CD14-positive monocyte (primary cell): ENCODE results near the gene NOBOX. TPM values are rescaled to one million over a fixed set of nuclear protein-coding genes. Genes with fewer than 3 reads are reported as not detected.

Experiments used
- DNase-seq, 3 donors: peaks; one replicate each; pipeline ENCODE4 v3.0.0-alpha.2; 2011 to 2022
- H2AFZ ChIP-seq: 2 replicates; pipeline ENCODE4 v1.6.0; 2012; ENCODE audit warnings: mild to moderate bottlenecking, low read depth, low read length, inconsistent platforms; ENCODE audit not compliant: insufficient read depth, poor library complexity, severe bottlenecking
- H3K27ac ChIP-seq, 2 donors: 1 replicate in 1 of 2; 2 replicates in 1 of 2; pipeline ENCODE4 v1.5.1; 2012 to 2013; ENCODE audit warnings: low read length in 2 of 2, control low read depth in 1 of 2, inconsistent platforms in 1 of 2, low read depth in 1 of 2, mild to moderate bottlenecking in 1 of 2
- H3K27me3 ChIP-seq, 2 donors: one replicate each; pipeline versions ENCODE4 v1.6.0 to v1.6.1; 2011 to 2013; ENCODE audit warnings: low read length in 2 of 2; ENCODE audit not compliant: control insufficient read depth in 2 of 2, insufficient read depth in 2 of 2
- H3K36me3 ChIP-seq, 2 donors: replicated peaks in 1 of 2; 1 replicate in 1 of 2; 2 replicates in 1 of 2; pipeline versions ENCODE4 v1.5.1 to v1.6.1; 2012 to 2013; ENCODE audit warnings: low read length in 2 of 2, control low read depth in 1 of 2, inconsistent platforms in 1 of 2, mild to moderate bottlenecking in 1 of 2; ENCODE audit not compliant: insufficient read depth in 2 of 2, control insufficient read depth in 1 of 2
- H3K4me1 ChIP-seq, 2 donors: 1 replicate in 1 of 2; 2 replicates in 1 of 2; pipeline versions ENCODE4 v1.5.1 to v1.6.1; 2012 to 2013; ENCODE audit warnings: low read length in 2 of 2, control low read depth in 1 of 2, inconsistent platforms in 1 of 2, mild to moderate bottlenecking in 1 of 2, moderate library complexity in 1 of 2; ENCODE audit not compliant: insufficient read depth in 2 of 2, control insufficient read depth in 1 of 2
- H3K4me2 ChIP-seq: replicated peaks from 2 replicates; pipeline ENCODE3; 2012; ENCODE audit warnings: low read length, moderate library complexity, mild to moderate bottlenecking; ENCODE audit not compliant: poor library complexity, severe bottlenecking; ENCODE audit errors: extremely low read depth
- H3K4me3 ChIP-seq, 3 experiments: fragments of 200-600 bp in 1 of 3; sonication (generic) in 1 of 3; replicated peaks in 1 of 3; 1 replicate in 2 of 3; 2 replicates in 1 of 3; pipeline ENCODE4 v1.5.1; 2011 to 2013; ENCODE audit warnings: low read length in 3 of 3, mild to moderate bottlenecking in 3 of 3, control low read depth in 2 of 3, low read depth in 2 of 3, inconsistent platforms in 1 of 3, moderate library complexity in 1 of 3
- H3K79me2 ChIP-seq: 2 replicates; pipeline ENCODE4 v1.6.0; 2012; ENCODE audit warnings: mild to moderate bottlenecking, control low read depth, inconsistent platforms, low read length, moderate library complexity; ENCODE audit not compliant: insufficient read depth
- H3K9ac ChIP-seq: 2 replicates; pipeline ENCODE4 v1.6.0; 2017; ENCODE audit warnings: low read length, mild to moderate bottlenecking; ENCODE audit not compliant: insufficient read depth, poor library complexity, severe bottlenecking
- H3K9me3 ChIP-seq, 2 donors: replicated peaks in 1 of 2; 1 replicate in 1 of 2; 2 replicates in 1 of 2; pipeline versions ENCODE4 v1.5.1 to v1.6.1; 2012 to 2013; ENCODE audit warnings: low read length in 2 of 2, control low read depth in 1 of 2; ENCODE audit not compliant: control insufficient read depth in 1 of 2, insufficient read depth in 1 of 2
- H4K20me1 ChIP-seq: 2 replicates; pipeline ENCODE4 v1.6.0; 2012; ENCODE audit warnings: mild to moderate bottlenecking, low read length, control low read depth, moderate library complexity; ENCODE audit not compliant: insufficient read depth
- H3K27ac Mint-ChIP-seq, 7 donors: one replicate each; pipeline ENCODE4 v1.8.0; 2020; ENCODE audit warnings: mild to moderate bottlenecking in 7 of 7, mixed read lengths in 7 of 7, moderate library complexity in 6 of 7, inconsistent platforms in 2 of 7
- H3K27me3 Mint-ChIP-seq, 3 donors: one replicate each; pipeline ENCODE4 v1.8.0; 2021 to 2022; ENCODE audit warnings: low read depth in 3 of 3, mild to moderate bottlenecking in 3 of 3, mixed read lengths in 3 of 3, moderate library complexity in 3 of 3, inconsistent platforms in 1 of 3
- H3K36me3 Mint-ChIP-seq, 2 donors: one replicate each; pipeline ENCODE4 v1.8.0; 2020; ENCODE audit warnings: mixed read lengths in 2 of 2, inconsistent platforms in 1 of 2, mild to moderate bottlenecking in 1 of 2
- H3K4me1 Mint-ChIP-seq: one replicate; pipeline ENCODE4 v1.8.0; 2020; ENCODE audit warnings: mild to moderate bottlenecking, mixed read lengths
- H3K4me3 Mint-ChIP-seq, 2 donors: one replicate each; pipeline ENCODE4 v1.8.0; 2020; ENCODE audit warnings: mild to moderate bottlenecking in 2 of 2, mixed read lengths in 2 of 2, moderate library complexity in 1 of 2
- H3K9me3 Mint-ChIP-seq, 7 donors: one replicate each; pipeline ENCODE4 v1.8.0; 2020 to 2022; ENCODE audit warnings: mixed read lengths in 7 of 7, mild to moderate bottlenecking in 6 of 7, moderate library complexity in 6 of 7, inconsistent platforms in 2 of 7
- CTCF ChIP-seq: fragments of 200-600 bp; IDR thresholded peaks from one replicate; pipeline ENCODE4 v1.8.0; 2022; ENCODE audit warnings: antibody characterized with exemption, mild to moderate bottlenecking
- WGBS: methylation state at CpG from one replicate; pipeline ENCODE4 v1.1.5; 2013; ENCODE audit warnings: missing lambda C conversion rate; ENCODE audit not compliant: insufficient coverage; 5-methylcytosine and 5-hydroxymethylcytosine counted together
- intact Hi-C, 2 donors: fragments of 100-400 bp; cut with micrococcal nuclease; formaldehyde crosslinking; loops; one replicate each; pipeline versions ENCODE4 v1.15.0 to v1.15.1; 2023
- polyA minus RNA-seq: library from RNA; depleted of rRNA, polyadenylated mRNA; stranded (reverse); fragments of >200 nt; gene quantifications from 2 replicates; pipeline ENCODE4 v1.2.3, GENCODE V29; 2012
- polyA plus RNA-seq, 3 donors: library from polyadenylated mRNA; depleted of rRNA in 1 of 3; unstranded in 2 of 3; stranded (reverse) in 1 of 3; fragments of 300-500 nt in 2 of 3; fragments of >200 nt in 1 of 3; fragmentation: Illumina TruSeq in 2 of 3; gene quantifications; 1 replicate in 2 of 3; 2 replicates in 1 of 3; pipeline ENCODE4 v1.2.3, GENCODE V29; 2012 to 2021
- total RNA-seq, 12 experiments: library from RNA in 1 of 12; stranded (reverse) in 1 of 12; fragments of 120-200 nt in 1 of 12; gene quantifications; one replicate each; pipeline ENCODE4 v1.2.4 and lab custom pipeline; 2013 to 2026; ENCODE audit warnings: mixed read lengths in 6 of 12, inconsistent platforms in 1 of 12

The NOBOX gene
- total RNA-seq (2013): not detected
- polyA plus RNA-seq (not detected), polyA minus RNA-seq (not detected in 2 replicates), total RNA-seq (lab: John Stamatoyannopoulos, UW) (0 to 0.15 (median 0) reads per million in 11 experiments)

- WGBS: 96% methylated on average over 4 of the region's 39 CpGs
- H3K27me3 Mint-ChIP-seq: peaks cover 3 to 7% (median 6%) of the 10 kb centered on the region in 3 donors
- no peak within 1 kb of the TSS for H3K27ac ChIP-seq
Observed at GRCh38 chr7:144403649-144404061, at the start of gene NOBOX. Gene NOBOX (minus strand): TSS chr7:144403693.

GRCh38 chr7:144452064-144452463 is 48.6 kb upstream of the NOBOX start:
- Histone ChIP-seq H3K4me2 (no peak overlapping the region), H3K4me1 (no peaks in the 10 kb centered on the region), H3K4me3 (no peak overlapping the region), H3K27ac (no peak overlapping the region), H3K27me3 (no peaks in the 10 kb centered on the region), H3K79me2 (no peaks in the 10 kb centered on the region), H3K9ac (no peak overlapping the region), H3K9me3 (no peaks in the 10 kb centered on the region), H2AFZ (no peak overlapping the region), H3K36me3 (peaks cover 0 to 4% of the 10 kb centered on the region in 2 donors), H4K20me1 (no peaks in the 10 kb centered on the region)
- peaks cover 0 to 7% of the 10 kb centered on the region in 2 donors for H3K36me3 Mint-ChIP-seq
- H3K9me3 Mint-ChIP-seq: peaks cover 0 to 5% (median 2%) of the 10 kb centered on the region in 7 donors
- WGBS: no CpG with 5 or more reads among the region's 5 CpGs
- H3K27ac Mint-ChIP-seq: no peak overlapping the region
- intact Hi-C loops: no loop called here
- H3K4me3 Mint-ChIP-seq: no peak overlapping the region
- H3K4me1 Mint-ChIP-seq: no peaks in the 10 kb centered on the region
- TF ChIP-seq CTCF: no peak
- no peak for DNase-seq
- H3K27me3 Mint-ChIP-seq: peaks cover 0 to 1% (median 1%) of the 10 kb centered on the region in 3 donors

More at GRCh38 chr7:144403649-144404061, at the start of gene NOBOX:
- Mint-ChIP-seq H3K27ac (no peak within 1 kb of the TSS), H3K4me3 (no peak within 1 kb of the TSS), H3K9me3 (no peaks in the 10 kb centered on the region), H3K4me1 (no peaks in the 10 kb centered on the region), H3K36me3 (no peaks in the 10 kb centered on the region)
- no peak for DNase-seq
- Histone ChIP-seq H3K4me2 (no peak within 1 kb of the TSS), H3K36me3 (no peaks in the 10 kb centered on the region), H3K27me3 (no peaks in the 10 kb centered on the region), H3K4me1 (no peaks in the 10 kb centered on the region), H4K20me1 (no peaks in the 10 kb centered on the region), H3K9me3 (no peaks in the 10 kb centered on the region), H3K9ac (no peak within 1 kb of the TSS), H3K4me3 (no peak within 1 kb of the TSS), H3K79me2 (no peaks in the 10 kb centered on the region), H2AFZ (no peak within 1 kb of the TSS)
- intact Hi-C loops: no loop called here
- no peak for TF ChIP-seq CTCF
